ENCODE results near the gene PHF12.
"Not testable (repeated sequence)": the region's sequence is repeated elsewhere in the genome, so short reads cannot be mapped to it uniquely, and the experiment has no call there.

Gene PHF12

DNA sequence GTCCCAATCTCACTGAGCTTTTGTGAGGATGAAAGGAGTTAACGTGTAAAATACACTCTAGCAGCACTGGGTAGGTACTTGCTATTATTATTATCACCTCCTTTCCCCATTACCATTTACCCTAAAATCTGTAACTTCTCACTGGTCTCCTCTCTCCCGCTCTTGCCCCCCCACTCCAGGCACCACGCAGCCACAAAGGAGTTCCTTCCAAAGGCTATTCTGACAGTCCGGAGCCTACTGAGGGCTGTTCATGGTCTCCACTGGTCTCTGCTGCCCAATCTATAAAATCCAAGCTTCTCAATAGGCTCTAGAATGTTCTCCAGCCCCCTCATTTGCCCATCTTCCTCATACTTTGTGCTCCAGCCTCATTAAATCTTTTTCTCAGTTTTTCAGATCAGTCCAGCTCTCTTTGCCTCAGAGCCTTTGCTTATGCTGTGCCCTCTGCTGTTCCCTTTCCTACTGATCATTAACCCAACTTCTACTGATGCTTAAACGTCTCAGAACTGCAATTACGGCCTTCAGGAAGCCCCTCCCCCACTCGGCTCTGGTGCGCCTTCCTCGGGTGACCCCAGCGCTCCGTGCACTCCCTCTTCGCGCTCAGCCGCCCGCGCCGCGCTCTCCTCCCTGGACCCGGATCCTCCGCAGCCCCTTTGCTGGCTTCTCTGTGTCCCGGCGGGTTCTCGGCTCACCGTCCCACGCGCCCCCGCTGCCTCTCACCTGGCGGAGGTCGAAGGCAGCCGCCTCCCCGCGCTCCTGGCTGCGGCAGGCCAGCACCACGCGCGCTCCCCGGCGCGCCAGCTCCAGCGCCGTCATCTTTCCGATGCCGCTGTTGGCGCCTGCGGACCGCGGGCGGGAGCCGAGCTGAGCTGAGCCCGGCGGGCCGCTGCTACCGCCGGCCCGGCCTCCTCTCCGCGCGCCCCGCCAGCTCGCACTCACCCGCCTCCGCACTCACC, 49.2 kb downstream of the PHF12 start:
- no peak for FAIRE-seq

DNA sequence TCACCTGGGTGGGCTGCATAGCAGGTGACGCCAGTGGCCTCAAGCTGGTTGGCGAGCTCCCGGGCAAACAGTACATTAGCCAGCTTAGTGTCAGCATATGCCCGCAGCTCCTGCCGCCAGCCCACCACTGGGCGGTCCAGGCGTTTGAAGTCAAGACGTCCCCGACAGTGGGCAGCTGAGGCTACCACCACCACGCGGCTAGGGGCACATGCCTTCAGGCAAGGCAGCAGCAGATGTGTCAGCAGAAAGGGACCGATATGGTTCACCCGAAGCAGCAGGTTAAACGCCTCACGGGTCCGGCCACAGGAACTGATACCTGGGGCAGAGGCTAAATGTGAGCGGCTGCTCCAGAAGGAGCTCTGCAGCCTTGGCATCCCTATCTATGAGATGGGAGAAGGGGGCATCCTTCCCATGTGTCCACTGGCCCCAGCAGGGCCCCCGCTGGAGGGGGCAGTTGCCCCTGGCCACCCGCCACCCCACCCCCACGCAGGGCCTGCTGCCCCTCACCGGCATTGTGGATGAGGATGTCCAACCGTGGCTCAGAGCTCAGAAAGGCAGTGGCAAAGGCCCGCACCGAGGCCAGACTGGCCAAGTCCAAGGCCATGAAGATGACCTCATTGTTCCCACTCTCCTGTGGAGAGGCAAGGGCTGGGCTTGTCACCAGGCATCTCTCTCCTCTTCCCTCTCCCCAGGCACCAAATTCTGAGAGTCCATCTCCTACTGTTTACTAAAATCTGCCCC, 50.2 kb downstream of the PHF12 start:
- FAIRE-seq = no peak

DNA sequence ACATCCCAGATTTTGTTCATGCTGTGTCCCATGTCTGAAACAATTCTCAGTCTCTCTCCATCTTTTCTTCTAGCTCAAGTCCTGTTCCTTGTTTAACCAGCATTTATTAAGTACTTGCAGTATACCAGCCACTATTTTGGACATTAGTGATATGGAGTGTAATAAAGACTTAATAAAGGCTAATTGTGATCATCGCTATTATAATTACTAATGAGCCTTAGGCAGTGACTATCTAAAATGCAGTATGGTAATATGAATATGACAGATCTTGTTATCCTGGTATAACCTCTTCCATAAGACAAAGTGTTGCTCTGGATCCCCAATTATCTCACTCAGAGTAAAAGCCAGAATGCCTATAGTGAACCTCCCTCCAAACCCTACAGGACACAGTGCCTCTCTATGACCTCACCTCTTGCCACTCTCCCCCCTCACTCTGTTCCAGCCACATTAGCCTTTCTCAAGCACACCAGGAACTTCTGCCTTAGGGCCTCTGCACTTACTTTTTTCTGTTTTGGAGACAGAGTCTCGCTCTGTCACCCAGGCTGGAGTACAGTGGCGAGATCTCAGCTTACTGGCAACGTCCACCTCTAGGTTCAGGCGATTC, 52.0 kb downstream of the PHF12 start:
- FAIRE-seq = no peak

DNA sequence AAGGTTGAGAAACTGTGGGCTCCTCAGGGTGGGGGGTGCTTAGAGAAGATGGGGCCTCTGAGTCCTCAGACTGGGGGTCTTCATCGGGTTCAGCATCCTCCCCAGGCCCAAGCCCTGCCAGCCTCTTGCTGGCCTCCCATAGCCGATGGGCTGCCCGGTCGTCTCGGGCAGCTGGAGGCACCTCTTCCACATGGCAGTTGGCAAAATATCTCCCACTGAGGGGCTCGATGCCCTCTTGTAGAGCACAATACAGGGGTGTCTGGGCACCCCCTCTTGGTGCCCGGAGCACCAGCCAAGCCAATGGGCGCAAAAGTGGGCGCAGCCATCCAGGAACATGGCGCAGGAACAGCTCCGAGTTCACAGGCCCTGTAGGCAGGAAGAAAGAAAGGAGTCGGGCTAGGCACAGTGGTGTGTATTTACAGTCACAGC, 52.8 kb downstream of the PHF12 start:
- FAIRE-seq = no peak

GRCh38 chr17:28897769-28898526, 53.4 kb downstream of the PHF12 start:
- no peak for FAIRE-seq

DNA sequence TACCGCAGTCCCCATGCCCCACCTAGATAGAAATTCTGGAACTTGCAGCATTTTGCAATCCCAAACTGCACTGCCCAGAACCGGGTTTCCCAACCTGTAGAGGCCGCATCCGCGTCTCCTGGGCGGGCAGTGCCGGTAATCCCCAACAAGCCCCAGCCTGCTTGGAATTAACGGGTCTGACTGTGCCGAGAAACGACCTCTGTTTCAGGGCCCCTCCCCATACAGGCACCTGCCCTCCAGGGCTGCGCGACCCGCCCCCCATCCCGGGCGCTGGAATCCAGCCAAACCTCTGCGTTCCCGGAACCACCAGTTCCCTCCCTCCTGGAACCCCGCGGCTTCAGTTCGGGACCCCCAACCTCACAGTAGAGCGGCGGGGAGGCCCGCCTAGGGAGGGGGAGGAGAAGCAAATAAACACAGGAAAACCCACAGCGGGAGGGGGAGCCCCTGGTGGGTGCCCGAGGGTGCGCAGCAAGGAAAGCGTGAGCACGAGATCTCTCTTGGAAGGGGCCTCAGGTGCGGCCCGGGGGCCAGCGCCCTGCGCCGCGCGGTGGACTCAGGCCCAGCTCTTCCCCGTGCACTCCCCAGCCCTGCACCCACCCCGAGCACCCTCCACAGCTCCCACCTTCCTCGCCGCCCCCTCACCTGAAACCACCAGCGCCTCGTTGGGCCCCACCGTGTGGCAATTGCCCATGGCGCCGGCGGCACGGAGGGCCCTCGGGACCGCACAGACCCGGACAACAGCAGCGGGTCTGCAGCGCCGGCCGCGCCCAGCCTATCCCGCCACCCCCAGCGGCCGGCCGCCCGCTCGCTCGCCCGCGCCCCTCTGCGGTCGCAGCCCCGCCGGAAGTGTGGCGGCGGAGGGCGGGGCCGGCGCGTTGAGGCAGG, 54.2 kb downstream of the PHF12 start, which contains the start of gene FLOT2:
FLOT2 (minus strand) TSS at position 850 of the 885 bp plus-strand sequence; CDS start at position 691, 159 bp downstream.
- FAIRE-seq = no peak

GRCh38 chr17:28896491-28896883, 54.8 kb downstream of the PHF12 start:
- FAIRE-seq = no peak

GRCh38 chr17:28895794-28896447, 55.4 kb downstream of the PHF12 start:
- FAIRE-seq = no peak

GRCh38 chr17:28893248-28894183, 57.8 kb downstream of the PHF12 start:
- not testable (repeated sequence) for FAIRE-seq

GRCh38 chr17:28892024-28892423, 59.3 kb downstream of the PHF12 start:
- FAIRE-seq = no peak

DNA sequence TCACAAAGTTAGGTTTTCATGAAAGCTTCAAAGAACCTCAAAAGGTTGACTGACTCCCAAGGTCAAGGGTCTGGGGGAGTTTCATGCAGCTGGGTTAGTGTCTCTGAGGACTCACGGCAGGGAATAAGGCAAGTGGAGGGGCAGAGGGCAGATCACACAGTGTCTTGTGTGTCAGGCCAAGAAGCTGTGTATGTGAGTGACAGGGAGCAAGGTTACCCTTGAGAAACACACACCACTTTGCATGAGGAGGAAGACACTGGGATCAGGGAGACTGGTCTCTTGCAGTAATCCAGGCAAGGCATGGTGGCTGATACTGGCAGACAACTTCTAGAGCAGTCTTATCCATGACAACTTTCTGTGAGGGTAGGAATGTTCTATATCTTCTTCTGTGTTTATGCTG, 60.1 kb downstream of the PHF12 start:
- FAIRE-seq = no peak

DNA sequence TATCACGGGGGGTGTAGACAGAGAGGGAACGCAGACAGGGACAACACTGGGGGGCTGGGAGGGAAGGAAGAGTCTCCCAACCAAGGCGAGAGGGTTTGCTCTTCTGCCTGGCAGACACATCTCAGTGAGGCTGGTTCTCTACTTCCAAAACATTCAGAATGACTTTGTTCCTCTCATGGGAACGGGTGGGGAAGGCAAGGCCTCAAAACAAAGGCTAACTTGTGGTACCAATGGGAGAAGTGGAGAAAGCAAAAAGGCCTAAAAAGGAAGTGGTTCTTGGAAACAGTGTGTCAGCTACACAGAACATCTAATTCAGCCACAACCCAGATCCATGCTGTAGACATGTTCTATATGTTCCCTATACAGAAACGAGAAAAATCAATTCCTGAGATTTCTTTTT, 61.3 kb downstream of the PHF12 start:
- no peak for FAIRE-seq

DNA sequence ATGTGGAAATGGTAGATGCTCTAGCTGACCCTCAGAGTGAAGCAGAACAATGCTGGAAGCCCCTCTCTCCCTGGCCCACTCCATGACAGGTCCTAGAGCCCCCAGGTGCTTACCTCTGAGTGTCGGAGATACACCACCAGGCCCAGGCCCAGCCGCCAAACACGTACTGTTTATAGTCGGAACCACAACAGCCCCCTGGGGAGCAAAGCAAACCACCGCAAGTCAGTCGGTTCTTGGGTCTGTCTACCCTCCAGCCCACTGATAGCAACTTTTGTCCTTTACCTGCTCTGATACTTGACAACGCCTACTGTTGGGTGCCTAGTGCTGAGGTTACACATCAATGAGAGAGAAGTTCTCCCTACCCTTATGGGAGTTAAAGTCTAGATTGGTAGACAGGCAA, 62.5 kb downstream of the PHF12 start:
- FAIRE-seq = no peak

GRCh38 chr17:28887871-28888471, 63.3 kb downstream of the PHF12 start:
- FAIRE-seq = no peak

DNA sequence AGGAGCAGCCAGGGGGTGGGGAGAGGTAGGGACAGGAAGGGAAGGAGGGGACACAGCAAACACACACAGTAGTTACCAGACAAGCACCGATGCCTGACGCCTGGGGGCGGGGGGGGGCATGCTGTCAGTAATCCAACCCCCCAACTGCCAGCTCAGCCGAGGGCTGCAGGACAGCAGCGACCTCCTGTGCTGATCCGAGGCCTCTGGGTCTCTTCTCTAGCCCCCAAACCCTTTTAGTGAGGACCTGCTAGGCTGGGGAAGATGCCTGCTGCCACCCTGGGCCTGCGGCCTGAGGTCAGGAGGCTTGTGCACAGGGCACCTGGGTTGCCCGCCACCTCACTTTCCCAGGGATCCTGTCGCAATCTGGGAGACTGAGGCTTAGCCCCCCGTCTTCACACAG, 65.4 kb downstream of the PHF12 start:
- FAIRE-seq = no peak

- FAIRE-seq = no peak
Measured at GRCh38 chr17:28885363-28885762, 66.0 kb downstream of the PHF12 start.

GRCh38 chr17:28883967-28884702, 67.2 kb downstream of the PHF12 start:
- FAIRE-seq = no peak

DNA sequence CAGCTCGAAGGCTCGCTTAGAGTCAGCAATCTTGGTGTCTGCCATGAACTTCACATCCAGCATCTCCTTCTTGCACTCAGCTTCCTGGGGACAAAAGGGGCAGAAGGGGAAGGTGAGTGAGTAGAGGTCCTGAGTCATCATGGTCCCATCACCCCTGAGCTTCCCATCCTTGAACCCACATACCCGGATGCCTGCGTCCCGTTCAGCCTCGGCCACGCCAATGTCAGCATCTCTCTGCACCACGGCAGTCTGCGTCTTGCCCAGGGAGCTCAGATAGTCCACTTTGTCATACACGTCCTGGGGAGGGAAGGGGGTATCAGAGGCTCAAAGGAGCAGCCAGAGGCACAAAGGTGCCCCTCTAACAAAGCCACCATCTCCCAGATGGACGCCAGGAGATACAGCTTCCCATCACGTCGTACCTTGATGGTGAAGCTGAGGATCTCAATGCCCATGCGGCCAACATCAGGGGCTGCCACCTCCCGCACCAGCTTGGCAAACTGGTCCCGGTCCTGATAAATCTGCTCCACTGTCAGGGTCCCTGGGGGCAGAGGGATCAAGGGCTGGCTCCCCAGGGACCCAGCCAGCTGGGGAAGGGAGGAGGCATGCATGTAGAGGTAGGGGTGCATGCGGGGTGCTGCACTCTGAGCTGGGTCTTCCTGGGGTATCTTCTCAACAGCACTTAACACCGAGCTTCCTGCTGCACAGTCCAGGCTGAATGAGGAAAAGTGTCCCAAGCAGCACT, 69.0 kb downstream of the PHF12 start:
- FAIRE-seq = no peak
